ENCODE results near the gene CTSE.

CTSE gene

GRCh38 chr1:206049919-206050600 lies 26.4 kb upstream of the CTSE start:
- no peak for DNase-seq (ENCODE audit: low read depth, low spot score)

- DNase-seq (ENCODE audit: low read depth, low spot score) = no peak
Observed at GRCh38 chr1:206049293-206049692, 25.6 kb upstream of the CTSE start.

- no peak for DNase-seq (ENCODE audit: low read depth, low spot score)
Observed at GRCh38 chr1:206048582-206048981, 24.9 kb upstream of the CTSE start.

- no peak for DNase-seq (ENCODE audit: low read depth, low spot score)
Observed at GRCh38 chr1:206047271-206047670, 23.6 kb upstream of the CTSE start.

- no peak for DNase-seq (ENCODE audit: low read depth, low spot score)
Observed at GRCh38 chr1:206041640-206042039, 17.9 kb upstream of the CTSE start.

- no peak for DNase-seq (ENCODE audit: low read depth, low spot score)
Observed at GRCh38 chr1:206040328-206040727, 16.6 kb upstream of the CTSE start.

- DNase-seq (ENCODE audit: low read depth, low spot score) = no peak
Observed at GRCh38 chr1:206039046-206039973, 15.6 kb upstream of the CTSE start.

- no peak for DNase-seq (ENCODE audit: low read depth, low spot score)
Observed at GRCh38 chr1:206037581-206037980, 13.9 kb upstream of the CTSE start.

GRCh38 chr1:206036663-206037455 lies 13.2 kb upstream of the CTSE start:
- DNase-seq (ENCODE audit: low read depth, low spot score) = no peak

- DNase-seq (ENCODE audit: low read depth, low spot score) = no peak
Observed at GRCh38 chr1:206035027-206035426, 11.3 kb upstream of the CTSE start.

GRCh38 chr1:206032380-206033140 lies 8.9 kb upstream of the CTSE start:
- no peak for DNase-seq (ENCODE audit: low read depth, low spot score)

GRCh38 chr1:206030714-206031113 lies 7.0 kb upstream of the CTSE start:
- DNase-seq (ENCODE audit: low read depth, low spot score) = no peak

- no peak for DNase-seq (ENCODE audit: low read depth, low spot score)
Observed at GRCh38 chr1:206030191-206030590, 6.5 kb upstream of the CTSE start.

GRCh38 chr1:206029484-206029883 lies 5.8 kb upstream of the CTSE start:
- DNase-seq (ENCODE audit: low read depth, low spot score) = no peak

- DNase-seq (ENCODE audit: low read depth, low spot score) = no peak
Observed at GRCh38 chr1:206025283-206025820, 1.7 kb upstream of the CTSE start.

GRCh38 chr1:206022766-206023165 lies 929 bp downstream of the CTSE start:
- no peak for DNase-seq (ENCODE audit: low read depth, low spot score)

GRCh38 chr1:206021626-206022365 lies 1.9 kb downstream of the CTSE start:
- DNase-seq (ENCODE audit: low read depth, low spot score) = no peak

- DNase-seq (ENCODE audit: low read depth, low spot score) = no peak
Observed at GRCh38 chr1:206021008-206021625, 2.6 kb downstream of the CTSE start.

- DNase-seq (ENCODE audit: low read depth, low spot score) = no peak
Observed at GRCh38 chr1:206020393-206021007, 3.2 kb downstream of the CTSE start.

Data from brain pericyte (primary cell).